HepG2 (cell line): ENCODE measurements around the gene OR52N4. TPM values are rescaled to one million over a fixed set of nuclear protein-coding genes. Genes with fewer than 3 reads are reported as not detected.

Source experiments
- ATAC-seq: fragments of 200-7000 bp; cut with Tn5 transposase; 3 replicates; pipeline ENCODE4 v1.9.1; 2020; ENCODE audit warnings: mild to moderate bottlenecking, moderate library complexity
- BruUV-seq: library from RNA; stranded (reverse); fragments of 400-500 nt; replicated peaks from 2 replicates; lab custom pipeline; 2021; lab: Mats Ljungman, UMichigan
- CTCF ChIA-PET: fragments of 300-600 bp; formaldehyde crosslinking; extraction: SDS; loops from one replicate; lab custom pipeline; 2021; ENCODE audit warnings: low total read pairs, inconsistent platforms, low intra/inter-chr PET ratio; lab: Yijun Ruan, JAX
- POLR2A ChIA-PET: fragments of 350-600 bp; sonication (Branson Sonifier 250); formaldehyde crosslinking; loops from one replicate; lab custom pipeline; 2020; ENCODE audit warnings: antibody characterized with exemption, inconsistent platforms; lab: Yijun Ruan, JAX
- DNase-seq: peaks from one replicate; pipeline ENCODE4 v3.0.0-alpha.2; 2015; ENCODE audit warnings: low spot score
- FAIRE-seq: peaks from 3 replicates; lab custom pipeline; 2011; peaks lifted over from hg19 to GRCh38; lab: Jason Lieb, UNC
- H2AFZ ChIP-seq: one replicate; pipeline ENCODE4 v1.6.1; 2011; ENCODE audit warnings: low read length, inconsistent platforms
- H3K27ac ChIP-seq: fragments of 300-600 bp; 3 replicates; pipeline ENCODE4 v1.8.0; 2011; ENCODE audit warnings: mixed run types, mild to moderate bottlenecking, mixed read lengths, low read length, inconsistent platforms; ENCODE audit not compliant: insufficient read depth; ENCODE audit errors: extremely low read length
- H3K27me3 ChIP-seq, 2 experiments: fragments of 200-600 bp in 1 of 2; 2 replicates in 1 of 2; 3 replicates in 1 of 2; pipeline versions ENCODE4 v1.6.0 to v1.8.0; 2011; ENCODE audit warnings: low read length in 2 of 2, mild to moderate bottlenecking in 2 of 2, moderate library complexity in 2 of 2, inconsistent platforms in 1 of 2; ENCODE audit not compliant: insufficient read depth in 2 of 2, control insufficient read depth in 1 of 2
- H3K36me3 ChIP-seq, 2 experiments: fragments of 200-600 bp in 1 of 2; replicated peaks in 1 of 2; 2 replicates in 1 of 2; 3 replicates in 1 of 2; pipeline versions ENCODE4 v1.5.1 to v1.8.0; 2011; ENCODE audit warnings: low read length in 2 of 2, inconsistent platforms in 1 of 2; ENCODE audit not compliant: insufficient read depth in 2 of 2, control insufficient read depth in 1 of 2
- H3K4me1 ChIP-seq: 2 replicates; pipeline ENCODE4 v1.5.1; 2012; ENCODE audit warnings: low read length, inconsistent platforms; ENCODE audit not compliant: insufficient read depth
- H3K4me2 ChIP-seq: 2 replicates; pipeline ENCODE4 v1.6.0; 2011; ENCODE audit warnings: low read depth, low read length, inconsistent platforms
- H3K4me3 ChIP-seq, 3 experiments: fragments of 200-600 bp in 1 of 3; sonication (generic), shearing (Covaris generic) in 1 of 3; replicated peaks in 1 of 3; 2 replicates each; pipeline ENCODE4 v1.5.1; 2011 to 2016; ENCODE audit warnings: low read length in 3 of 3, inconsistent platforms in 2 of 3, low read depth in 2 of 3, mild to moderate bottlenecking in 2 of 3, control low read depth in 1 of 3, mixed read lengths in 1 of 3; ENCODE audit not compliant: insufficient read depth in 1 of 3
- H3K79me2 ChIP-seq: one replicate; pipeline ENCODE4 v1.6.1; 2011; ENCODE audit warnings: low read length, inconsistent platforms; ENCODE audit not compliant: insufficient read depth
- H3K9ac ChIP-seq: 2 replicates; pipeline ENCODE4 v1.6.0; 2011; ENCODE audit warnings: mild to moderate bottlenecking, low read depth, low read length, inconsistent platforms; ENCODE audit not compliant: insufficient read depth
- H3K9me3 ChIP-seq: 2 replicates; pipeline ENCODE4 v1.5.1; 2012; ENCODE audit warnings: mild to moderate bottlenecking, low read length
- H4K20me1 ChIP-seq: 2 replicates; pipeline ENCODE4 v1.6.0; 2011; ENCODE audit warnings: inconsistent platforms, mild to moderate bottlenecking, low read length, moderate library complexity; ENCODE audit not compliant: insufficient read depth
- ESRRA ChIP-seq: sonication (generic); formaldehyde crosslinking; IDR thresholded peaks from 2 replicates; pipeline ENCODE4 v1.5.1; 2020; ENCODE audit warnings: mild to moderate bottlenecking, low read depth, missing genetic modification reagents
- GMEB1 ChIP-seq: sonication (generic); formaldehyde crosslinking; IDR thresholded peaks from 2 replicates; pipeline ENCODE4 v1.5.1; 2020; ENCODE audit warnings: missing genetic modification reagents, mild to moderate bottlenecking, borderline replicate concordance
- KDM4B ChIP-seq: sonication (generic); formaldehyde crosslinking; IDR thresholded peaks from 2 replicates; pipeline ENCODE4 v1.4.0; 2020; ENCODE audit warnings: missing genetic modification reagents
- KDM5B ChIP-seq: sonication (generic); formaldehyde crosslinking; IDR thresholded peaks from 2 replicates; pipeline ENCODE4 v1.4.0; 2020; ENCODE audit warnings: missing genetic modification reagents, mild to moderate bottlenecking, borderline replicate concordance
- KMT2A ChIP-seq: sonication (generic); formaldehyde crosslinking; IDR thresholded peaks from 2 replicates; pipeline ENCODE4 v1.4.0; 2020; ENCODE audit warnings: missing genetic modification reagents
- MTF1 ChIP-seq: sonication (generic); formaldehyde crosslinking; IDR thresholded peaks from 2 replicates; pipeline ENCODE4 v1.5.0; 2020; ENCODE audit warnings: missing genetic modification reagents
- MXD3 ChIP-seq: IDR thresholded peaks from 2 replicates; pipeline ENCODE4 v1.6.1; 2016; ENCODE audit warnings: mild to moderate bottlenecking, missing biosample characterization, missing genetic modification reagents
- NR2F2 ChIP-seq: IDR thresholded peaks from 2 replicates; pipeline ENCODE4 v1.6.1; 2012; ENCODE audit warnings: low read depth, inconsistent platforms, borderline replicate concordance
- PAWR ChIP-seq: sonication (generic); formaldehyde crosslinking; IDR thresholded peaks from 2 replicates; pipeline ENCODE4 v1.4.0; 2020; ENCODE audit warnings: missing genetic modification reagents, mild to moderate bottlenecking, borderline replicate concordance
- PPARG ChIP-seq: conservative IDR thresholded peaks from 2 replicates; pipeline ENCODE4 v1.6.1; 2016; ENCODE audit warnings: missing biosample characterization, missing genetic modification reagents
- TBX3 ChIP-seq: fragments of 450-650 bp; IDR thresholded peaks from 2 replicates; pipeline ENCODE4 v1.6.1; 2017; ENCODE audit warnings: antibody characterized with exemption, mild to moderate bottlenecking, inconsistent platforms, borderline replicate concordance
- TEF ChIP-seq: sonication (generic); formaldehyde crosslinking; IDR thresholded peaks from 2 replicates; pipeline ENCODE4 v1.5.0; 2020; ENCODE audit warnings: missing genetic modification reagents
- ZKSCAN8 ChIP-seq: IDR thresholded peaks from 2 replicates; pipeline ENCODE4 v1.6.1; 2016; ENCODE audit warnings: borderline replicate concordance, missing genetic modification reagents, missing compliant biosample characterization
- ZNF362 ChIP-seq: sonication (generic); formaldehyde crosslinking; IDR thresholded peaks from 2 replicates; pipeline ENCODE4 v1.4.0; 2020; ENCODE audit warnings: missing genetic modification reagents, mild to moderate bottlenecking, borderline replicate concordance
- ZNF749 ChIP-seq: sonication (generic); formaldehyde crosslinking; IDR thresholded peaks from 2 replicates; pipeline ENCODE4 v1.8.0; 2022; ENCODE audit warnings: mild to moderate bottlenecking, missing genetic modification reagents, moderate library complexity, borderline replicate concordance
- WGBS: methylation state at CpG from one replicate; pipeline ENCODE4 v1.1.6; 2017; ENCODE audit warnings: low lambda C conversion rate; 5-methylcytosine and 5-hydroxymethylcytosine counted together
- in situ Hi-C: cut with HindIII; loops from 2 replicates; pipeline ENCODE4 v1.10.0; 2017; ENCODE audit warnings: low pct_unique_long_range_greater_than_20kb; ENCODE audit not compliant: extremely low pct_ligation_motif_present
- intact Hi-C: fragments of 100-400 bp; cut with micrococcal nuclease; formaldehyde crosslinking; loops from one replicate; pipeline ENCODE4 v1.10.0; 2022; ENCODE audit not compliant: unreplicated experiment
- polyA plus RNA-seq, 8 experiments: library from polyadenylated mRNA; depleted of rRNA in 3 of 8; stranded (reverse) in 7 of 8; unstranded in 1 of 8; fragments of >200 nt; fragmentation: Illumina TruSeq in 4 of 8; extraction: Trizol in 4 of 8; gene quantifications; 2 replicates each; pipeline versions ENCODE4 v1.2.1 to v1.2.3, GENCODE V29; 2011 to 2016; ENCODE audit warnings: low read depth in 4 of 8, missing spikeins in 1 of 8, mixed read lengths in 1 of 8; ENCODE audit not compliant: insufficient read depth in 1 of 8
- total RNA-seq, 5 experiments: library from RNA; depleted of rRNA; stranded (reverse); fragments of >200 nt; fragmentation: Illumina TruSeq; extraction: Trizol; gene quantifications; 2 replicates each; pipeline ENCODE4 v1.2.3, GENCODE V29; 2016; ENCODE audit warnings: low read depth in 1 of 5

Gene OR52N4
- total and polyA plus RNA-seq, 2 of the 13 experiments (the other 11 are each of a cell fraction or from before 2014, with no cell fraction given), result 0.09 to 0.30 TPM

GRCh38 chr11:5783255-5783654 is 29.2 kb downstream of the OR52N4 start, which contains the start of gene OR52N5:
OR52N5 (minus strand) TSS chr11:5783355; CDS start chr11:5778634, 4,721 bp downstream.
- POLR2A ChIA-PET, result no interaction called here
- intact Hi-C loops, result no loop called here

GRCh38 chr11:5791165-5791564 is 37.1 kb downstream of the OR52N4 start, which contains the start of gene OR52N1:
OR52N1 (minus strand) TSS chr11:5791265; CDS start chr11:5788816, 2,449 bp downstream.
- FAIRE-seq, result no peak
- no peak for ATAC-seq
- Histone ChIP-seq H3K4me1 (no peaks in the 10 kb centered on the region), H3K79me2 (no peaks in the 10 kb centered on the region), H3K27ac (no peak within 1 kb of the TSS), H3K9ac (no peak within 1 kb of the TSS), H3K4me3 (no peak within 1 kb of the TSS), H4K20me1 (no peaks in the 10 kb centered on the region), H3K36me3 (no peaks in the 10 kb centered on the region), H2AFZ (no peak within 1 kb of the TSS), H3K9me3 (no peaks in the 10 kb centered on the region), H3K4me2 (no peak within 1 kb of the TSS), H3K27me3 (no peaks in the 10 kb centered on the region)
- WGBS, result 22% methylated on average over 3 of the region's 3 CpGs
- ChIA-PET CTCF (no interaction called here), POLR2A (no interaction called here)
- no TSS peak for BruUV-seq
- DNase-seq, result no peak
- intact Hi-C loops (no loop called here), in situ Hi-C loops (no loop called here)
- no peak for TF ChIP-seq ZNF362 (CRISPR knock-in tag)
- TF ChIP-seq ZKSCAN8 (CRISPR knock-in tag), result no peak
- TF ChIP-seq PPARG (CRISPR knock-in tag), result no peak
- no peak for TF ChIP-seq MXD3 (CRISPR knock-in tag)
- TF ChIP-seq KDM5B (CRISPR knock-in tag), result no peak
- no peak for TF ChIP-seq TEF (CRISPR knock-in tag)
- no peak for TF ChIP-seq KMT2A (CRISPR knock-in tag)
- no peak for TF ChIP-seq ESRRA (CRISPR knock-in tag)
- TF ChIP-seq PAWR (CRISPR knock-in tag), result no peak
- no peak for TF ChIP-seq KDM4B

More at GRCh38 chr11:5783255-5783654, 29.2 kb downstream of the OR52N4 start, which contains the start of gene OR52N5:
- Histone ChIP-seq H3K4me1 (no peaks in the 10 kb centered on the region), H3K79me2 (no peaks in the 10 kb centered on the region), H4K20me1 (no peaks in the 10 kb centered on the region), H3K9me3 (no peaks in the 10 kb centered on the region), H3K9ac (no peak within 1 kb of the TSS), H3K27me3 (no peaks in the 10 kb centered on the region), H2AFZ (no peak within 1 kb of the TSS), H3K27ac (no peak within 1 kb of the TSS), H3K4me2 (no peak within 1 kb of the TSS), H3K36me3 (no peaks in the 10 kb centered on the region), H3K4me3 (no peak within 1 kb of the TSS)
- in situ Hi-C loops, result no loop called here
- FAIRE-seq (no peak), DNase-seq (no peak), ATAC-seq (no peak)
- TF ChIP-seq TBX3 (no peak), NR2F2 (no peak), GMEB1 (CRISPR knock-in tag) (no peak), ZKSCAN8 (CRISPR knock-in tag) (no peak), ZNF749 (CRISPR knock-in tag) (no peak), MTF1 (no peak)
- BruUV-seq, result no TSS peak
- CTCF ChIA-PET, result no interaction called here
- 0% methylated on average over 4 of the region's 4 CpGs for WGBS
